HT1080 (cell line): ENCODE data around the gene ENDOG. TPM values are rescaled to one million over a fixed set of nuclear protein-coding genes. Genes with fewer than 3 reads are reported as not detected.
"Not testable (repeated sequence)": the region's sequence is repeated elsewhere in the genome, so short reads cannot be mapped to it uniquely, and the experiment has no call there.

ENCODE experiments used
- DNase-seq: peaks from one replicate; pipeline ENCODE4 v3.0.0-alpha.2; 2015; ENCODE audit warnings: low read depth
- total RNA-seq: library from RNA; depleted of rRNA; stranded (reverse); fragments of >200 nt; shearing (Covaris generic); gene quantifications from 2 replicates; pipeline ENCODE4 v1.2.3, GENCODE V29; 2014; rRNA removed

The ENDOG gene
- total RNA-seq, 1 experiment from 2014 or later: 29.3 TPM

DNA sequence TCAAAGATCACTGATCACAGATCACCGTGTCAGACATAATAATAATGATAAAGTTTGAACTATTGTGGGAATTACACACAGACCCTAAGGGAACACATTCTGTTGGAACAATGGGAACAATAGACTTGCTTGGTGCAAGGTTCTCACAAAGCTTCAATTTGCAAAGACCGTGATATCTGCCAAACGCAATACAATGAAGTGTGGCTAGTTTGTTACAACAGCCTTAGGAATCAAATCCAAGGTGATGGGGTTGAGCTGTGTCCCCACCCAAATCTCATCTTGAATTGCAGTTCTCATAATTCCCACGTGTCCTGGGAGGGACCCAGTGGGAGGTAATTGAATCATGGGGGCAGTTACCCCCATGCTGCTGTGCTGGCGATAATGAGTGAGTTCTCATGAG lies 42.6 kb downstream of the ENDOG start:
- no peak for DNase-seq

DNA sequence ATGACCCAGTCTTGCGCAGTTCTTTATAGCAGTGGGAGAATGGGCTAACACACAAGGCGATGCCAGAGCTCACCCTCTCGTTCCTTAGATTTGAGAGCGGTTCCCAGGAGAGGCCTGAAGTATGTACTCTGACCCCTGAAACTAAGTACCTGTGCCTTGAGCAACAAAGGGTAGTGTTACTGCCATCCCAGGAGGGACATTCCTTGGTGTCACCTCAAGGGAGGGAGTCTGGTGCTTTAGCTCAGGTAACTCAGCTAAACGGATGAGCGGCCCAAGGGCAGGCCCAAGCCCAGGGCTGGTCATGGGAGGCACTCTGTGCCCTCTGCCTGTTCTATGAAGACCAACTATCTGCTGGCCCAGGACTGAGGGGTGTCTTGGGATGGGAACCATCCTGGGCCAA lies 43.2 kb downstream of the ENDOG start:
- no peak for DNase-seq

DNA sequence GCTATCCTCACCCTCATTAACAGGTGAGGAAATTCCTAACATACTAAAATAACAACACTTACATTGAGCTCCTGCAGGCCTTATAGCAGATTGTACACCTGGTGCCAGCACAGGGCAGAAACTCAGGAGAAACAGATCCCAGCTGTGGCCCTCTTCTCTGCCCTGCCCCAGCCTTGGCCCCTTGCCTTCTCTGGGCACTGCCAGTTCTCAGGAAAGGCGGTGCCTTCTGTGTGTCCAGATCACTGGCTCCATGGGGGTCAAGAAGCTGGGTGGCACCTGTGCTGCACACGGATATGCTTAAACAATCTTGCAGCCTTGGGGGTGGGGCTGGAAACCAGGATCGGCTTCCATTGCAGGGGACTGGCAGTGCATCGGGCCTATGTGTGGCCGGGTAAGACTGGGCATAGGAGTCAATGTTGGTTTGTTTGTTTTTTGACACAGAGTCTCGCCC lies 44.1 kb downstream of the ENDOG start:
- DNase-seq: no peak

DNA sequence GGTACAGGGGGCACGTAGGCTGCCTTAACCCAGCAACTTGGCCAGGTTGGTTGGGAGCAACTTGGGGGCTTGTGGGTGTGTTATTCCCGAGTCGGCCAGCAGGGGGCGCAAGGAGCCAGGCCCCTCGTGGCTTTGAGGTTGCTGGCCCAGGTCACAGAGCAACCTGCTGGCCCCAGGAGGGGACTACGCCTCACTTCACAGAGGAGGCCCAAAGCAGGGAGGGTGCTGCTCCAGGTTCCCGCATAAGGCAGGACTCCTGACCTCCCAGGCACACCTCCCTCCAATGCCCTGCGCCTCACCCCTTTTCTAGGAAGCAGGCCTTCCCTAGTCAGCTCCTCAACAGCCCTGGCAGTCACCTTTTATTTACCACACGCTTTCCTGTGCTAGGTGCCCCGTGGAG lies 45.3 kb downstream of the ENDOG start:
- DNase-seq: peak; percentile 60

DNA sequence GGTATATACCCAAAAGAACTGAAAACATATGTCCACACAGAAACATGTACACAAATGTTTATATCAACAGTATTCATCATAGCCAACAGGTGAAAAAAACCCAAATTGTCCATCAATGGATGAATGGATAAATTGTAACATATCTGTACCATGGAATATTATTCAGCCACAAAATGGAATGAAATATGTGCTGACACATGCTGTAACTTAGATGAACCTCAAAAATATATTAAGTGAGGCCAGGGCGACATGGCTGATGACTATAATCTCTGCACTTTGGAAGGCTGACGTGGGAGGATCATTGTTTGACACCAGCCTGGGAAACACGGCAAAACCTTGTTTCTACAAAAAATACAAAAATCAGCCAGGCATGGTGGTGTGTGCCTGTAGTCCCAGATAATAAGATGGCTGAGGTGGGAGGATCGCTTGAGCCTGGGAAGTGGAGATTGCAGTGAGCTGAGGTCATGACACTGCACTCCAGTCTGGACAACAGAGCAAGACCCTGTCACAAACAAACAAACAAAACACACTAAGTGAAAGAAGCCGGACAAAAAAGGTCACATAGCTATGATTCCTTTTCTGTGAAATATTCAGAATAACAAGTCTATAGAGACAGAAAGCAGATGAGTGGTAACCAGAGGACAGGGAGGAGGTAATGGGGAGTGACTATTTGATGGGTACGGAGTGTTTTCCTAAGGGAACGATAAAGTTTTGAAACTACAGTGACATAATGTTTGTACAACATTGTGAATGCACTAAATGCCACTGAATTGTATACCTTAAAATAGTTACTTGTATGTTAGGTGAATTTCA lies 52.0 kb downstream of the ENDOG start:
- no peak for DNase-seq

DNA sequence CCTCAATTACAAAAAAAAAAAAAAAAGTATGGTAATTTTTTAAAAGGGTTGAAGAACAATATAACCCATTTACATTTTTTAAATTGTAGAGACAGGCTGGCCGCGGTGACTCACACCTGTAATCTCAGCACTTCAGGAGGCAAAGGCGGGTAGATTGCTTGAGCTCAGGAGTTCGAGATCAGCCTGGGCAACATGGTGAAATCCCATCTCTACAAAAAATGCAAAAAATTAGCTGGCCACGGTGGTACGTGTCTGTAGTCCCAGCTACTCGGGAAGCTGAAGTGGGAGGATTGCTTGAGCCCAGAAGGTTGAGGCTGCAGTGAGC lies 52.6 kb downstream of the ENDOG start:
- not testable (repeated sequence) for DNase-seq

Other genes with a start within 250 kb of the ENDOG start
- 134 and 149 TPM in 2 replicates for gene DYNC2I2, start 161.7 kb upstream of the ENDOG start, total RNA-seq
- gene SET, start 129.3 kb upstream of the ENDOG start, total RNA-seq: 595 and 720 TPM in 2 replicates
- 4.8 TPM in 2 replicates for gene PKN3, start 116.0 kb upstream of the ENDOG start, total RNA-seq
- gene ZDHHC12, start 94.4 kb upstream of the ENDOG start, total RNA-seq: 61.1 and 88.3 TPM in 2 replicates
- gene ZER1, start 46.6 kb upstream of the ENDOG start, total RNA-seq: 6.6 and 12.3 TPM in 2 replicates
- 19.2 and 23.9 TPM in 2 replicates for gene TBC1D13, start 31.2 kb upstream of the ENDOG start, total RNA-seq
- gene SPOUT1, start 11.3 kb downstream of the ENDOG start, total RNA-seq: 32.2 and 36.0 TPM in 2 replicates
- 7.7 and 8.6 TPM in 2 replicates for gene KYAT1, start 63.5 kb downstream of the ENDOG start, total RNA-seq
- gene LRRC8A, start 63.6 kb downstream of the ENDOG start, total RNA-seq: 65.0 and 71.5 TPM in 2 replicates
- 0.16 TPM in 1 of 2 replicates, not detected in the other for gene PHYHD1, start 102.5 kb downstream of the ENDOG start, total RNA-seq
- gene DOLK, start 129.1 kb downstream of the ENDOG start, total RNA-seq: 23.4 and 29.1 TPM in 2 replicates
- gene NUP188, start 129.2 kb downstream of the ENDOG start, total RNA-seq: 51.8 and 63.6 TPM in 2 replicates
- gene SH3GLB2, start 209.8 kb downstream of the ENDOG start, total RNA-seq: 46.6 and 48.5 TPM in 2 replicates
- gene MIGA2, start 218.1 kb downstream of the ENDOG start, total RNA-seq: 12.8 and 13.7 TPM in 2 replicates